ENCODE results near the gene PRKAG3.
"Not testable (repeated sequence)": the region's sequence is repeated elsewhere in the genome, so short reads cannot be mapped to it uniquely, and the experiment has no call there.

Gene PRKAG3

DNA sequence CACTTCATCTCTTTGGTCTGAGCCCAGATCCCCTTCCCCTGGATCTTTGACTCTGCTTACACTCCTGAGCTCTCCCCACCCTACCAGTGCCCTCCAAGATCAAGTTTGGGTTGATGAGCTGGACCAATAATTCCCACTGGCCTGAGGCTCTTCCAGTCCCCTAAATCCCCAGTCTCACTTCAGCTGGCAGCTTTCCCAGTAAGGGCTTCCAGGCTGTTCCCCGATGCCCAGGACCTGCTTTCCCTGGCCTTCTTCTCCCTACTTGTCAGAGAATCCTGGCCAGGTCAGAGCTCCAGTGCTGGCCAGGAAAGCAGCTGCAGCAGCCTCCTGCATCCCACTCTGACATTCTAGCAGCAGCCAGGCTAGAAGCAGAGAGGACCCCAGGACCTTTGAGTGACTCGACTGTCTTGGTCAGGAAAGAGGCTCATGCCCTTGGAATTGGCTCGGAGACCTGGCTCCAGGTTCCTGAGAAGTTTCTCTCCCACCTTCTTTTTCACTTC, 31.5 kb upstream of the PRKAG3 start:
- DNase-seq (ENCODE audit: low read depth): no peak

DNA sequence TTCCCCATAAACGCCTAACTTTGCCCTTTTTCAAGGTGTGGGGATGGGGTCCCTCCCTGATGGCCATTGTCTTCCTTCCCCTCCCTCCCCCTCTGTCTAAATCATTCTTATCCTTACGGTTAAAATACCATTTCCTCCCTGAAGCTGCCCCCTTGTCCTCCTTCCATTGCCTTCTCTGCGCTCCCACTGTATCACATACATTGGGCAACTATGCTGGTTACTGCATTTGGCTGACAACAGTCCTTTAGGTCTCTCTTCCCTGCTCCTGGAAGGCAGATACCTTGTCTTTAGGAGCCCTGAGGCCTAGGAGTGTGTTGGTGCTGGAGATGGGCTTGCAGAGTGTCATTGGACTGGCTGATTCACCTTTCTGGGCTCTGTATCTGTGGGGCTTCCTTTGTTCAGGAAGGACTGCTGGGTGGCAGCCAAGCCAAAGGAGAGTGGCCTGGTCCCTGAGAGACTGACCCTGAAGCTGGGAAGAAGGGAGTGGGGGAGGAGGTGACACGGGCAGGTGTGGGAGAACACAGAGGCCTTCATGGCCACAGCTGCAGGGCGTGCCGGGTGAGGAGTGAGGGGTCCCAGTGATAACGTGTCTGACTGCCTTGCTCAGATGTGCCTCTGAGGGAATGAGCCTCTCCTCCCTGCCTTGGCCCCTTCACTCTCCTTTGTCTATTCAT, 30.2 kb upstream of the PRKAG3 start:
- DNase-seq (ENCODE audit: low read depth): no peak

DNA sequence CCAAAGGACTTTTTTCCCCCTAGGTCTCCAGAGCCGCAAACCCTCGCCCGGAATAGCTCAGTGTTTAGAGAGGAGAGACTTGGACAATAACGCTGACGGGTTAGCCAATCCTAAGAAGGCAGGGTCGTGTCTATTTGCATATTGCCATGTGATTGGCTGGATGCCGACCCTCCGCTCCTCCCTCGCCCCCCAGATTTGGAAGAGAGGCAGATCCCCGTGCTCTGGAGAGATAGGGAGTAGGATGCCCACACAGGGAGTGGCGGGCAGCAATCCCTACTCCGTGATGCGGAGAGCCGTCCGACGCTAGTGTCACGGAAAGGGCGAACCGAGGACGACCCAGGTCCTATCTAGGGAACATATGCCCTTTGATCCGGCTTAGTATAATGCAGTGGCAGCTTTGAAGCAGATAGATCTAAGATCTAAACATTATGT, 29.4 kb upstream of the PRKAG3 start:
- no peak for DNase-seq (ENCODE audit: low read depth)

DNA sequence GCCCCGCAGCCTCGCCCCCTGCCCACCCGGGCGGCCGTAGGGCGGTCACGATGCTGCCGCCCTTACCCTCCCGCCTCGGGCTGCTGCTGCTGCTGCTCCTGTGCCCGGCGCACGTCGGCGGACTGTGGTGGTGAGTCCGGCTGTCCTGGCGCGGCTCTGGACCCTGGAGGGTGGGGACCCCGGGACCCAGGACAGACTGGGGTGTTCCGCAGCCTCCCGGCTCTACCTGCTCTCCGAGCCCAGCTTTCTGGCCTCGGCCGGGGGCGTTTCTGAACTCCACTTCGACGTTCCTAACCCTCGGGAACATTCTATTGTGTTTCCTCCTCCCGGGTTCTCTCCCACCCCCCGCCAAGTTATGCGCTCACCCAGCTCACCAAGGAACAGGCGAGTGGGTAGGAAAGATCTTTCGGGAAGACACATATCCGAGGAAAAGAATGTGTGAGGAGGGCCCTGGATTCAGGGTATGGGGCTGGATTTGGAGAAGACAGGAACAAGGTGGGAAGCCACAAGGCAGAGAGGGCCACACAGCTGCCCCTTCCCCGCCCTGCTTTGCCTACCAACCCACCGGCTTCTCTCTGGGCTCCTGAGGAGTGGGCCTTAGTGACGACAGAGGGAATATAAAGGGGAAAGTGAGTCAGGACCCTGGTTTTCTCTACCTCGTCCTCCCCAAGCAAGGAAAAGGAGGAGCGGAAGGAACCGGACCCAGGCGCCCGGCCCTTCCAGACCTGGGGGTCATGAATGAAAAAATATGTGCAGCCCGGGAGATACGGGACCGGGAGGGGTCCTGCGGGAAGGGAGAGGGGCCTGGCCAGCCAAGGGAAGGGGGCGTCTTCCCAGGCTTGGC, 28.6 kb upstream of the PRKAG3 start:
- DNase-seq (ENCODE audit: low read depth): no peak

DNA sequence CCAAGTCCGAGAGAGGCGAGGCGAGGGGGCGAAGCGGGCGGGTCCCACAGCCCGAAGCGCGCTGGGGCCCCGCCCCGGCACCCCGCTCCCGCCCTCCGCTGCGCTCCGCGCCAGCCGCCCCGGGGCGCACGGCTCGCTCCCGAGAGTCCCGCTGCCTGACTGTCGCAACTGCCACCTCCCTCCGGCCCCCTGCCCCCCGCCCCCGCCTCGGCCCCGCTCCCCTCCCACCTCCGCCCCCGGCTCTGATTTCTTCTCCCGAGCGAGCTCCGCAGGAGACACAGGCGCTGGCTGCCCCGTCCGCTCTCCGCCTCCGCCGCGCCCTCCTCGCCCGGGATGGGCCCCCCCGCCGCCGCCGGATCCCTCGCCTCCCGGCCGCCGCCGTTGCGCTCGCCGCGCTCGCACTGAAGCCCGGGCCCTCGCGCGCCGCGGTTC, 28.0 kb upstream of the PRKAG3 start, which contains the start of gene WNT6:
Gene WNT6 (plus strand): TSS at position 250 of the 432 bp plus-strand sequence. CDS start 233 bp downstream, outside the sequence.
- DNase-seq (ENCODE audit: low read depth): no peak

DNA sequence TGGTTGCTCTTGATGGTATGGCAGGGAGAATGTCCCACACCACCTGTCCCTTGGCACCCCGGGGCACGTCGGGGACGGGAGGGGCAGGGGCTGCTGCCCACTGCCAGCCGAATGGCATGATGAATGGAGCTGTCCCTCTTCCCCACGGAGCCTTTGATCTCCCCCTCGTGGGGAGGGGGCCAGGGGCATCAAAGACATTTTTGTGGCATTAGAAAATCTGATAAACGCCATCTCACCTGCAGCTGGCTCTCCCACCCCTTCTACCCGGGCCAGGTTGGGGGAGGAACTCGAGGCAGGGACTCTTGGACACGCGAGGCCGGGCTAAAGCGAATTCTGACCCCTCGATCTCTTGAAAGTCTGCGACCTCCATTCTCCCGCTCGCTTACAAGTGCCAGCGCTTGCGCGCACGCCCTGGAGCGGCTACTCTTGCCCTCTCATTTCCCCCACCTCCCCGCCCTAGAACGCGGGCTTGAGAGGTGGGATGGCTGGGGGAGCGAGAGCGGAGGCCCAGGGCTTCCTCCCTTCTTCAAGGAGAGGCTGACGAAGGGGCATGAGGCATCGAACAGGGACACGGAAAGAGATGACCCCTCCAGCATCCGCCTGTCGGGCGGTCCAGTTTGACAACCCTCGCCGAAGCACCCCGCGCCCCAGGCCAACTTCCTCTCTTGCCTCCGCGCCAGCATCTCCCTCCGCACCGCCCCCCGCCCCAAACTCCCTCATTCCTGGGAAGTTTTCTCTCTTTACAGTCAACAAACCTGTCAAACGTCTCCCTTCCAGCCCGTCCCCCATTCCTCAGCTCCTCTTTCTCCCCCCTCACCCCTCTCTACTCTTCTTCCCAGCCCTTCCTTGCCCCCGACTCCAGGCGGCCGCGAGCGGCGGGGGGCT, 27.3 kb upstream of the PRKAG3 start:
- DNase-seq (ENCODE audit: low read depth): no peak

DNA sequence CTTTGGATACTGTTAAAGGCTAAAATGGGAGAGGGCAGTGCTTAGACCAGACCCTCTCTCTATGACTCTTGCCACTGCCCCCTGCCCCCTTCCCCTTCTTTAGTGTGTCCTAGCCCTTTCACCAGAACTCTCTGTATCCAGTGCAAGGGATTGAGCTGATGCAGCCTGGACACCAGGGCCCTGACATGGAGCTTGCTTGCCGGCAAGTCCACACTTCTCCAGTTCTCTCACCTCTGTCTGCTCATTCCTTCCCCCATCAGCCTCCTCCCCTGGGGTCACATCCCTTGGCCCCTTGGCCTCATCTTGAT, 26.5 kb upstream of the PRKAG3 start:
- no peak for DNase-seq (ENCODE audit: low read depth)

DNA sequence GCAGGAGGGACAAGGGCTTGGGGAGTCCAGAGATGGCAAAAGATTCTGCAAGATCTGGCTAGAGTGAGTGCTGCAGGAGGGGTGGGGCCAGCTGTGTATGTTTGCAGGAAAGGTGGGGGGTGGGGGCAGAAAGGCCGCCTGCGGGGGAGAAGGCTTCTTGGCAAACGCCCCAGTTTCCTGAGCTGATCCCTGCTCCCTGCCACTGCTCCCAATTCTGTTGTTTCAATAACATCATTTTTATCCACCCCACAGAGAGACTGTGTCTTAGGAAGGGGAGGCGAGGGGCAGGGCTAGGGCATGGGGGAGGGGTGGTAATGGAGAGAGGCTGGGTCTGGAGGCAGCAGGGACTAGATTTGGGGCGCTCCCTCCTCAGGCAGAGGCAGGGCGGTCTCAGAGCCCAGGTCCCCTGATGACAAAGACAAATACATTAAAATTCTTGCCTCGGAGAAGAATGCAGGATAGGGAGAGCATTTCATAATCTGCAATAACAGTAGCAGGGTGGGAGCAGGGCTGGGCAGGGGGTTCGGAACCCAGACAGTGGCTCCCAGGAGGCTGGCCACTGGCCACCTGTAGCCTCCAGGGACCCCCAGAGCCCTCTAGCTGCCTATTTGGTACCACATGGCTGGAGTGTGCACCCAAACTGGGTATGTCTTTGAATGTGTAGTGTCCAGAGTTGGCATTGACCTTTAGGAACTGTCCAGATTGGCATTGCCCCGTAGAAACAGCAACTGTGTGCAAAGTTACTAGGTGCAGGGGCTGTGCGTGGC, 26.0 kb upstream of the PRKAG3 start:
- DNase-seq (ENCODE audit: low read depth): no peak

DNA sequence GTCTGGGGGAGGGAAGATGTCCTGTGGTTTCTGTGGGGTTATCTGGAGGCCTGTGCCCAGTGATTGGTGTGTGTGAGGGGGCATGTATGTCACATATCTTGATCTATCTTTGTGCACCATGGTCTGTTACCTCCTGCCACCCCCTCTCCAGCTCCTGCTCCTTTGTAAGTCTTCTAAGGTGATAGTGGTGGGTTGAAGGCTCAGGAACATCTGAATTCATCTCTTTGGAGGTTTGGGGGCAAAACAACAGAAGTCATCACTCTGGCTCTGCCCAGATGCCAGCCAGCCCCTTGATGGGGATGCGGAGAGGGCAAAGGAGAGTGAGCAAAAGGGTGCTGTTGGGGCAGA, 25.3 kb upstream of the PRKAG3 start:
- no peak for DNase-seq (ENCODE audit: low read depth)

DNA sequence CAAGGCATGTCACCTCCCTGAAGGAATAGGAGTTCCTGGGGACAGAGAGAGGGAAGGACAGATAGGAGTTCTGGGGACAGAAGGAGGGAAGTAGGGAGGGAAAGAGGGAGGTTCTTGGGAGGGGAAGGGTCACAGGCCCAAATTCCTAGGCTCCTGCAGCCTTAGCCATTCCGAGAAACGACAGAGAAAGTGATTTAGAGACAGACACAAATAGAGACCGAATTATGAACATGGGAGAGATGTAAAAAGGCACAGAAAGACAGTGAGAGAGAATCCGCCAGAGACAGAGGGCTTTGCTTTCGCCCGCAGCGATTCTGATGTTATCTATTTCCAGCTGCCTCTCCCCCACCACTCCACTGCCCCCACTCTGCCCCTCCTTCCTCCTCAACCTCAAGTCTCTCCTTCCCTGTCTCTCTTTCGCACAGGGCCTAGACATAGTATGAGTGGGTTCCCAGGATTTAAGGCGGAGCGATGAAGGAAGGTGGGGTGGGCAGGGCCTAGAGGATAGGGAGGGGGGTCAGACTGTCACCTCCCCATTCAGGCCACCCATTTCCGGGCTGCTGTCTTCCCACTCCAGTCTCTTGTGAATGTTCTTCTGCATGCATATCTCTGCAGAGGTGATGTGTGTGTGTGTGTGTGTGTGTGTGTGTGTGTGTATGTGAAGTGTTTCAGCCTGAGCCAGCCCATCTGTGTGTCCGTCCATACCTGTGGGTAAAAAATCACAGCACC, 24.7 kb upstream of the PRKAG3 start:
- DNase-seq (ENCODE audit: low read depth): no peak

DNA sequence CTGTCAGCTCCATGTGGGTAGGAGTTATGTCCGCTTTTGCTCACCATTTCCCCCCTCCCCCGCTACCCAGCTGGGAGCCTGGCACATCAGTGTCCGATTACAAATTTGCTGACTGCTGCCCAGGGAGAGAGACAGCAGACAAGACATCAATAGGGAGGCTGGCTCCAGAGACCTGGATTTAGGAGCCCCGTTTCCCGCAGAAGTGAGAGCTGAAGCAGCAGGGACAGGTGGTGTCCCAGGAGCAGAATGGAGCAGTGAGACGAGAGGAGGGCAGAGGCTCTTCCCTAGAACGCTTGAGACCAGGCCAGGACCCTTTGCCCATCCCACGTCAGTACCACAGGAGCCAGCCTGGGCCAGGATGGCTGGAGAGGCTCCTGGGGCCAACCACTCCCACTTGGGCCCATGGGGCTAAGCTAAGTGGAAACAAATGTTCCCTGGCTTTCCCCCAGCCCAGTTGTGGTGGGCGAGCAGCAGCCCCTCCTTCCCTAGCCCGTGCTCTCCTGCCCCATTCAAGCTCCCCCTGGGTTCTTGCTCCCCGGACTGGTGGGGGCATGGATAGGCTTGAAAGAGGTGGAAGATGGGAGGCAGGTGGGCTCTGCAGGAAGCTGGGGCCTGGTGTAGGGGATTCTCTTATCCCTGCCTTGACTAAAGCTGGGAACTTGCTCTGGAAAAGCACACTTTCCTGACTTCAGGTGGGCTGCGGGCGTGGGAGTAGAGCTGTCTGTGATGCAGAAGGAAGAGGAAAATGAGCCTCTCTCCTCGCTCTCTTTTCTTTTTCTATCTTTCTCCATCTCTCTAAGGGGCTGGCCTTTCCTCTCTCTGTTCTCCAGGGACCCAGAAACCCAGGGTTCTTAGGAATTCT, 23.9 kb upstream of the PRKAG3 start:
- DNase-seq (ENCODE audit: low read depth): no peak

DNA sequence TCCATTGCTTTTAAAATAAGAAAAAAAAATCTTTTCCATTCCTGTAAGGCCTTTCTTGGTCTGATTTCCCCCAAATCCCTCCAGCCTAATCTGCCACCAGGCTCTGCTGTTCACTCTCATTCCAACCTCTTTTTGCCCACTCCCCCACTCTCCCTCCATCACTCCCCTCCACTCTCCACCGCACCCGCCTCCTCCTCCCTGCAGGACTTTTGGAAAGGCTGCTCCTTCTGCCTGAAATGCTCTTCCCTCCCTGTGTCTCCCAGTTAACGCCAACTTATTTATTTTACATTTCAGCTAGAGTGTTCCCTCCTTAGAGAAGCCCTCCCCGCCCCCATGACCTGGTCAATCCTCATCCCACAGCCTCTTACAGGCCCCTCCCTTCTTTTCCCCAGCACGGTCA, 23.3 kb upstream of the PRKAG3 start:
- no peak for DNase-seq (ENCODE audit: low read depth)

DNA sequence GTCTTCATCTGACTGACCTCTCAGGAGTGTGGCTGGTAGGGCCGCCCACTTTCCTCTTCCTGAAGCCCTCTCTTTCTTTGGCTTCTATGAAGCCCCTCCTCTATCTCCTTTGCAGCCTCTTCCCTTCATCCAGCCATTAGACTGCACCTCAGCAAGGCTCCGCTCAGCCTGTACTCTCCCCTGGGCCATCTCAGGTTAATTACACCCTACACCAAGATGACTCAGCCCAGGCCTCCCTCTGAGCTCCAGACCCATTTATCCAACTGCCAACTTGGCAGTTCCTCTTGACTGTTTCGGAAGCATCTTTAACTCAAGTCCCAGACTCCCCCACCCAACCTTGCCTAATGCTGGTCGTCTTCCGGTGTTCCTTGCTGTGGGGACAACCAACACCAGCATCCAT, 22.2 kb upstream of the PRKAG3 start:
- DNase-seq (ENCODE audit: low read depth): no peak

DNA sequence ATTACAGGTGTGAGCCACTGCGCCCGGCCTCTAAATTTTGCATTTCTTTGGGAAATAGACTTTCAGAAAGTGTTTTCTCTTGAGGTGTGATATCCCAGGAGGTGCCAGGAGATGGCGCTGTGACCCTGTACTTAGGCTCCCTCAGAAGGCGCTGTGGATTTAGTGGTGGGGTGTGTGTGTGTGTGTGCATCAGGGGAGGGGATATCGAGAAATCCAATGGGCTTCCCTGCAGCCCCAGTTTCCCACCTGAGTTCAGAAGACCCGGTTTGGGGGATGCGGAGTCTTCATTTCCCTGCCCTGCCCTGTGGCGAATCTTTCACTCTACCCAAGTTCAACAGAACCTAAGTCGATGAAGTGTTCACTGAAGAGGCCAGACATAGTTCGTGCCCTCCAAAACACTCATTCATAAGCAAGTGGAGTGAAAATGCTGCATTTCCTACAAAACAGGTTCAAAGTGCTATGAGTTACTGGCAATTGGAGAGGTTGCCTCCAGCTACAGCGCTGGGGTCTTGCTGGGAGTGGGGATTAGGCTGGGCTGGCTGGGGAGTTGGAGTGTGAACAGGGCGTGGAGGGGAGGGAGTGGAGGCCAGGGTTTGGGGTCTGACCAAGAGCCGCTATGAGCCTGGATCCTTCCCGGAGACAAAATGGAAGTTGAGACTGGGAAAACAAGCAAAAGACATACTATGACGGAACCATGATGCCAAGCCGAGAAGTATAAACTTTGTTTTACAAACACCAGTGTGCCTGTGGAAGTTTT, 21.5 kb upstream of the PRKAG3 start:
- DNase-seq (ENCODE audit: low read depth): peak; percentile 22

DNA sequence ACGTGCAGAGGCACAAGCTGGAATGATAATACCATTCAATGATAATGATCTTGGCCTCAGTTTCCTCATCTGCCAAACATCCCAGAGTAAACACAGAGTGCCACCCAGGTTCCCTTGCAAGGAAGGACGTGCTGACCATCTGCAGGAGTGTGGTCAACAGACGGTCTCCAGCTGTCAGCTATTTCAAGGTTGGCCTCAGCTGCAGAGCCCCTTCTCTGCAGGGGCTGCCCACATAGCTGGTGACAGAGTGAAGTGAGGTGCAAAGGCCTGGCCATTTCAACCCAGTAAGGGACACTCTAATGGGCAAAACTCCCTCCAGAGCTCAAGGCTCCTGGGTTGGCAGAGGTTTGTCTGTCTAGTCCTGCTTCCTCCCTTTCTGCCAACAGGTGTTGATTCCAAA, 19.7 kb upstream of the PRKAG3 start:
- no peak for DNase-seq (ENCODE audit: low read depth)

DNA sequence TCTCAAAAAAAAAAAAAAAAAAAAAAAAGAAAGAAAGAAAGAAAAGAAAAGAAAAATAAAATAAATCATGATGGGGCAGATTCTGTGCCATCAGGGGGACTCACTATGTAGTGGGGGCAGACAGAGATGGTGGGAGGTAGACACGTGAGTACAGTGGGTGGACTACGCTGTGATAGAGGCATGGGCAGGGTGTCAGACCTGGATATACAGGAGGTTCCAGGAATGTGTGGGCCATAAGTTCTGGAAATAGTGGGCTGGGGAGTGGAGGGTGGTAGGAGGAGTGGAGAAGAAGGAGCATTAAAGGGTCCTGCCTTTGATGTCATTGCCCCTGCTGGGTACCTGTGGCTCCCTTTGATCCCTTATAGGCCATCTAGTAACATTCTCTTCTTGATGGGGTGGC, 19.2 kb upstream of the PRKAG3 start:
- no peak for DNase-seq (ENCODE audit: low read depth)

DNA sequence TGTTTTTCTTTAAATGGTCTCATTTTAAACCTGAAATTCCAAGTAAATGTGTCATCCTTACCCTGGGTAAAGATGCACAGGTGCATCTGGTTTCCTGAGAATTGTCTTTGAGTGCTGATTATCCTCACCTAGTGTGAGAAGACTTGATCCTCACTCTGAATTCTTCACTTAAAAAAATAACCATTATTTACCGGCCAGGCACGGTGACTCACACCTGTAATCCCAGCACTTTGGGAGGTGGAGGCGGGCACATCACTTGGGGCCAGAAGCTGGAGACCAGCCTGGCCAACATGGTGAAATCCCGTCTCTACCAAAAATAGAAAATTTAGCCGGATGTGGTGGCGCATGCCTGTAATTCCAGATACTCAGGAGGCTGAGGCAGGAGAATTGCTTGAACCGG, 18.1 kb upstream of the PRKAG3 start:
- no peak for DNase-seq (ENCODE audit: low read depth)

DNA sequence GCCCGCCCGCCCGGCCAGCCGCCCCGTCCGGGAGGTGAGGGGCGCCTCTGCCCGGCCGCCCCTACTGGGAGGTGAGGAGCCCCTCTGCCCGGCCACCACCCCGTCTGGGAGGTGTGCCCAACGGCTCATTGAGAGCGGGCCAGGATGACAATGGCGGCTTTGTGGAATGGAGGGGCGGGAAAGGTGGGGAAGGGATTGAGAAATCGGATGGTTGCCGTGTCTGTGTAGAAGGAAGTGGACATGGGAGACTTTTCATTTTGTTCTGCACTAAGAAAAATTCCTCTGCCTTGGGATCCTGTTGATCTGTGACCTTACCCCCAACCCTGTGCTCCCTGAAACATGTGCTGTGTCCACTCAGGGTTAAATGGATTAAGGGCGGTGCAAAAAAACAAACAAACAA, 15.4 kb upstream of the PRKAG3 start:
- not testable (repeated sequence) for DNase-seq (ENCODE audit: low read depth)

DNA sequence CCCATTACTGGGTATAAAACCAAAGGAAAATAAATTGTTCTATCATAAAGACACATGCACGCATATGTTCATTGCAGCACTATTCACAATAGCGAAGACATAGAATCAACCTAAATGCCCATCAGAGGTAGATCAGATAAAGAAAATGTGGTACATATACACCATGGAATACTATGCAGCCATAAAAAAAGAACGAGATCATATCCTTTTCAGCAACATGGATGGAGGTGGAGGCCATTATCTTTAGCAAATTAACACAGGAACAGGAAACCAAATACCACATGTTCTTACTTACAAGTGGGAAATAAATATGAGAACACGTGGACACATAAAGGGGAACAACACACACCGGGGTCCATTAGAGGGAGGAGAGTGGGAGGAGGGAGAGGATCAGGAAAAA, 12.7 kb upstream of the PRKAG3 start:
- not testable (repeated sequence) for DNase-seq (ENCODE audit: low read depth)
